Measurements from ENCODE around the gene OSMR. TPM values are rescaled to one million over a fixed set of nuclear protein-coding genes. Genes with fewer than 3 reads are reported as not detected.

Gene OSMR
- total and polyA plus RNA-seq, 2 of the 13 experiments (the other 11 are each of a cell fraction or from before 2014, with no cell fraction given) = 21.3 to 86.5 TPM

- BruUV-seq (replicated peaks) = no TSS peak
- 34% methylated on average over 10 of the region's 12 CpGs for WGBS (ENCODE audit: low lambda C conversion rate)
- TF ChIP-seq ZNF296 (CRISPR knock-in tag; conservative IDR thresholded peaks at IDR 0.05) (no peak), HINFP (CRISPR knock-in tag; IDR thresholded peaks at IDR 0.05; ENCODE audit: low read depth) (peak; percentile 79; the same call in 1 of the 2 replicates), ZFP91 (CRISPR knock-in tag; IDR thresholded peaks at IDR 0.05; ENCODE audit: borderline replicate concordance) (peak; percentile 41; the same call in 1 of the 2 replicates), ZBTB38 (CRISPR knock-in tag; IDR thresholded peaks at IDR 0.05) (no peak), GTF3A (CRISPR knock-in tag; conservative IDR thresholded peaks at IDR 0.05) (no peak), YEATS4 (CRISPR knock-in tag; IDR thresholded peaks at IDR 0.05; ENCODE audit: borderline replicate concordance) (no peak)
- in situ Hi-C loops (cut with HindIII; ENCODE audit: extremely low pct_ligation_motif_present, low pct_unique_long_range_greater_than_20kb) (no loop called here), intact Hi-C loops (cut with micrococcal nuclease; ENCODE audit: unreplicated experiment) (no loop called here)
- no peak overlapping the region for H3K4me3 ChIP-seq (replicated peaks in 1 of 3; ENCODE audit: insufficient read depth in 1 of 3, low read depth in 2 of 3, low read length in 3 of 3)
- no peaks in the 10 kb centered on the region for H3K9me3 ChIP-seq (ENCODE audit: low read length)
- ATAC-seq (no peak), FAIRE-seq (no peak), DNase-seq (ENCODE audit: low spot score) (no peak)
- no peak overlapping the region for H3K4me2 ChIP-seq (ENCODE audit: low read depth, low read length)
- no peak overlapping the region for H2AFZ ChIP-seq (ENCODE audit: low read length)
- H4K20me1 ChIP-seq (ENCODE audit: insufficient read depth, low read length) = no peaks in the 10 kb centered on the region
- ChIA-PET POLR2A (no interaction called here), CTCF (ENCODE audit: low intra/inter-chr PET ratio, low total read pairs) (no interaction called here)
- H3K9ac ChIP-seq (ENCODE audit: insufficient read depth, low read depth, low read length) = no peak overlapping the region
- H3K36me3 ChIP-seq (replicated peaks in 1 of 2; ENCODE audit: control insufficient read depth in 1 of 2, insufficient read depth in 2 of 2, low read length in 2 of 2) = no peaks in the 10 kb centered on the region
- H3K27ac ChIP-seq (ENCODE audit: extremely low read length, insufficient read depth, low read length) = no peak overlapping the region
- peaks cover 0 to 8% of the 10 kb centered on the region in 2 experiments; a peak in 1 of 5 replicates for H3K27me3 ChIP-seq (ENCODE audit: control insufficient read depth in 1 of 2, insufficient read depth in 2 of 2, low read length in 2 of 2)
- H3K79me2 ChIP-seq (ENCODE audit: insufficient read depth, low read length) = no peaks in the 10 kb centered on the region
- H3K4me1 ChIP-seq (ENCODE audit: insufficient read depth, low read length) = no peaks in the 10 kb centered on the region
These were observed 48.0 kb upstream of the OSMR start for GRCh38 chr5:38797838-38798237.
